Measurements from ENCODE around the gene WRAP73. TPM values are rescaled to one million over a fixed set of nuclear protein-coding genes. Genes with fewer than 3 reads are reported as not detected.
"Not testable (repeated sequence)": the region's sequence is repeated elsewhere in the genome, so short reads cannot be mapped to it uniquely, and the experiment has no call there.

Gene WRAP73
- total RNA-seq, 1 experiment from 2014 or later: 66.7 TPM

- peak; percentile 57 for DNase-seq (ENCODE audit: low spot score)
Measured at GRCh38 chr1:3631320-3632260, 18.3 kb downstream of the WRAP73 start.

GRCh38 chr1:3630914-3631313, 19.0 kb downstream of the WRAP73 start:
- no peak for DNase-seq (ENCODE audit: low spot score)

GRCh38 chr1:3630161-3630611, 19.7 kb downstream of the WRAP73 start:
- no peak for DNase-seq (ENCODE audit: low spot score)

- DNase-seq (ENCODE audit: low spot score): no peak
Measured at GRCh38 chr1:3629561-3630160, 20.2 kb downstream of the WRAP73 start.

GRCh38 chr1:3628445-3628844, 21.5 kb downstream of the WRAP73 start:
- DNase-seq (ENCODE audit: low spot score): no peak

- no peak for DNase-seq (ENCODE audit: low spot score)
Measured at GRCh38 chr1:3627515-3628253, 22.2 kb downstream of the WRAP73 start.

GRCh38 chr1:3626025-3626424, 23.9 kb downstream of the WRAP73 start:
- no peak for DNase-seq (ENCODE audit: low spot score)

GRCh38 chr1:3625151-3625907, 24.6 kb downstream of the WRAP73 start:
- DNase-seq (ENCODE audit: low spot score): peak; percentile 74

GRCh38 chr1:3624200-3625136, 25.4 kb downstream of the WRAP73 start, which contains the start of gene TPRG1L:
Gene TPRG1L (plus strand): TSS chr1:3625015. CDS start chr1:3625073, 58 bp downstream.
- DNase-seq (ENCODE audit: low spot score): peak; percentile 96

GRCh38 chr1:3623441-3624199, 26.3 kb downstream of the WRAP73 start:
- DNase-seq (ENCODE audit: low spot score): no peak

GRCh38 chr1:3622102-3622501, 27.8 kb downstream of the WRAP73 start:
- not testable (repeated sequence) for DNase-seq (ENCODE audit: low spot score)

GRCh38 chr1:3621151-3621671, 28.7 kb downstream of the WRAP73 start:
- DNase-seq (ENCODE audit: low spot score): peak; percentile 65

GRCh38 chr1:3620708-3621107, 29.2 kb downstream of the WRAP73 start:
- no peak for DNase-seq (ENCODE audit: low spot score)

- DNase-seq (ENCODE audit: low spot score): peak; percentile 86
Measured at GRCh38 chr1:3618881-3619671, 30.8 kb downstream of the WRAP73 start.

GRCh38 chr1:3618531-3618880, 31.4 kb downstream of the WRAP73 start:
- no peak for DNase-seq (ENCODE audit: low spot score)

- DNase-seq (ENCODE audit: low spot score): no peak
Measured at GRCh38 chr1:3617806-3618345, 32.0 kb downstream of the WRAP73 start.

GRCh38 chr1:3616861-3617260, 33.0 kb downstream of the WRAP73 start:
- DNase-seq (ENCODE audit: low spot score): no peak

All from HT-29 (cell line).